Retina (tissue), 1 donor: ENCODE measurements around the gene MIOS.
"Not testable (repeated sequence)": the region's sequence is repeated elsewhere in the genome, so short reads cannot be mapped to it uniquely, and the experiment has no call there.

Experiments
- DNase-seq: peaks from one replicate; pipeline ENCODE4 v3.0.0-alpha.2; 2016

Gene MIOS

DNA sequence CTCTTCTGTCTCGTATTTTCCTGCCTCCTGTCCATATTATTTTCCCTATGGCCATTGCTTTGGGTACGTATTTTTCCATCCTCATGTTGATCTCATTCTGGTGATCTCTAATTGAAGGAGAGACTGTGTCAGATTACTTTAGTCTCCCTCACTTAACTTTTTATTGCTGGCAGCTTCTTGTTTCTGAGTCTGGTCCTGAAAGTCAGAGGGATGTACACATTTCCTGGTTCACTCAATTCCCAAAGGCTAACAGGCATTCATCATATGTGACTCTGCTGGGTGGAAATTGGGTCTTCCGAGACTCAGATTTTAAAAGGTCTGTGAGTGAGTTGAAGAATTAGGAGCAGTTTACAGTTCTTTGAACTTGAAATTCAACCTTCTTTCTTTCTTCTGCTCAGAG lies 84.8 kb downstream of the MIOS start:
- no peak for DNase-seq

- no peak for DNase-seq
These were observed 86.3 kb downstream of the MIOS start for GRCh38 chr7:7652798-7653540.

DNA sequence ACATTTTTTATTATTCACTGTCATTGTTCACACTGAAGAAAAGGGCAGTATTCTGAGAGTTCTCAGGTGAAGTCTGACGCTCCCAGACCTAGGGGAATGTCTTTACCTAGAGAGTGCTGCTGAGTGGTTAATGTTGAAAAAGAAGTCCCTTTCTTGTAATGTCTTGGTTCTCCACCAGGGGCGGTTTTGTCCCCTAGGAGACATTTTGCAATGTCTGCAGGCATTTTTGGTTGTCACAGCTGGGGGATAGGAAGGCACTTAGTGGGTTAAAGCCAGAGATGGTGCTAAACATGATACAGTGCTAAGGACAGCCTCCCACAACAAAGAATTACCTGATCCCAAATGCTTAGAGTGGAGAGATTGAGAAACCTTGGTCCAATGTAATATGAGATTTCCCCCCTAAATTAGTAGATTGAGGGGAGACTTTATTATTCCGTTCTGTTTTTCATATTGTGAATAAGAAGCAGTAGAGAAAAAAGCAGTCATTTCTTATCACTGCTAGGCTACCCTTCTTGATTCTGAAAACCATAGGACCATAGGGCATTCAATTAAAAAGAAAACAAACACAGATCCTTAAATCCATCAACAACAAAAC lies 87.0 kb downstream of the MIOS start:
- no peak for DNase-seq

DNA sequence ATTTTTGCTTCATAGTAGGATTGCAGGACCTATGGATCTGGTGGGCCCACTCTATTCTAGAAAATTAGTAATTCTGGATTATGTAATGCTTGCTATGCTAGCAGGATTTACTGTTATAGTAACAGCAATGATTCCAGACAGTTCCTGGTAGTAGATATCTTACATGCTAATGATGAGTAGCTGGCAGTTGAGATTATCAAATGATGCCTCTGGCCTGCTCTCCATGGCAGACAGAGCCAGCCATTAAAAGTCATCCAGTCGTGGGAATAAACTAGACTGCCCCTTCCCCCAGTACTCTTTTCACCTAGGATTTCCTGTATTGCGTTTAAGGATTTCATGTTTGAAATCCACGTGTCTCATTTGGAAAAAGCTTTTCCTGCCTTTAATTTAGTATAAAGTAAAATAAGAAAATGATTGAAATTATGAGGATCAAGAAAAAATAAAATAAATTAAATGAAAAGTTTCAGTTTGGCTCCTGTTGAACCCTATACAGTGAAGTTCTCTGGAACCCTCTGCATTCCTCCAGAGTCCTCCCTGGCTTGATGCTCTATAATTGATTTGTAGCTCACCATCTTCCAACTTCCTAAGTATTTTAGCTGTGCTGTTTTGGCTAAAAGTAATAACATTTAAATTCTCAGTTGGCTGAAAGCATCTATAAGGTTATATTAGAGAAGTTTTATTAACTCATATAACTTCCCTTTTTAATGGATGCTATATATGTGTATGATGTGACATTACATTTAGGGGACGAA lies 88.5 kb downstream of the MIOS start:
- no peak for DNase-seq

GRCh38 chr7:7656459-7656858 lies 89.8 kb downstream of the MIOS start:
- not testable (repeated sequence) for DNase-seq
